RCC 7860 (cell line): ENCODE results near the gene SLC13A4.

Experiments used
- DNase-seq: peaks from one replicate; pipeline ENCODE4 v3.0.0-alpha.2; 2015; ENCODE audit warnings: low spot score
- FAIRE-seq: peaks from 2 replicates; lab custom pipeline; 2012; peaks lifted over from hg19 to GRCh38; lab: Jason Lieb, UNC

The SLC13A4 gene

GRCh38 chr7:135721198-135721820 is 6.7 kb downstream of the SLC13A4 start:
- FAIRE-seq = no peak

GRCh38 chr7:135719688-135720087 is 8.3 kb downstream of the SLC13A4 start:
- FAIRE-seq (no peak), DNase-seq (no peak)

More at GRCh38 chr7:135721198-135721820, 6.7 kb downstream of the SLC13A4 start:
- DNase-seq = no peak

GRCh38 chr7:135718794-135719437 is 9.1 kb downstream of the SLC13A4 start:
- FAIRE-seq (no peak), DNase-seq (no peak)

- DNase-seq (no peak), FAIRE-seq (no peak)
Observed at GRCh38 chr7:135718219-135718618, 9.8 kb downstream of the SLC13A4 start.

- FAIRE-seq = no peak
- DNase-seq = no peak
Observed at GRCh38 chr7:135717693-135718092, 10.3 kb downstream of the SLC13A4 start.

GRCh38 chr7:135716677-135717238 is 11.2 kb downstream of the SLC13A4 start:
- DNase-seq (peak; percentile 73), FAIRE-seq (peak; percentile 81)

GRCh38 chr7:135715673-135716072 is 12.3 kb downstream of the SLC13A4 start:
- FAIRE-seq (no peak), DNase-seq (no peak)

- FAIRE-seq (no peak), DNase-seq (no peak)
Observed at GRCh38 chr7:135715055-135715522, 12.9 kb downstream of the SLC13A4 start.

GRCh38 chr7:135714534-135715009 is 13.4 kb downstream of the SLC13A4 start:
- DNase-seq = peak; percentile 64
- FAIRE-seq = no peak

- no peak for DNase-seq
- FAIRE-seq = no peak
Observed at GRCh38 chr7:135713836-135714470, 14.0 kb downstream of the SLC13A4 start.

- no peak for DNase-seq
- FAIRE-seq = no peak
Observed at GRCh38 chr7:135712796-135713195, 15.2 kb downstream of the SLC13A4 start.

GRCh38 chr7:135712182-135712782 is 15.7 kb downstream of the SLC13A4 start:
- no peak for DNase-seq

GRCh38 chr7:135711139-135711469 is 16.9 kb downstream of the SLC13A4 start:
- no peak for FAIRE-seq
- no peak for DNase-seq

More at GRCh38 chr7:135712182-135712782, 15.7 kb downstream of the SLC13A4 start:
- no peak for FAIRE-seq

- DNase-seq = no peak
- FAIRE-seq = no peak
Observed at GRCh38 chr7:135710417-135711138, 17.4 kb downstream of the SLC13A4 start.

- FAIRE-seq = no peak
- no peak for DNase-seq
Observed at GRCh38 chr7:135709508-135709907, 18.5 kb downstream of the SLC13A4 start.

GRCh38 chr7:135708041-135708440 is 19.9 kb downstream of the SLC13A4 start:
- FAIRE-seq = no peak
- no peak for DNase-seq

- DNase-seq (no peak), FAIRE-seq (no peak)
Observed at GRCh38 chr7:135707570-135707966, 20.4 kb downstream of the SLC13A4 start.

- FAIRE-seq (no peak), DNase-seq (no peak)
Observed at GRCh38 chr7:135706858-135707569, 21.0 kb downstream of the SLC13A4 start.

- DNase-seq = no peak
- no peak for FAIRE-seq
Observed at GRCh38 chr7:135706038-135706742, 21.8 kb downstream of the SLC13A4 start.
